Peyer's patch (tissue), 4 donors: ENCODE measurements around the gene SCFD2. TPM values are rescaled to one million over a fixed set of nuclear protein-coding genes. Genes with fewer than 3 reads are reported as not detected.

Experiments
- DNase-seq, 3 donors: peaks; one replicate each; pipeline ENCODE4 v3.0.0-alpha.2; 2017 to 2019
- H3K27ac ChIP-seq, 4 donors: fragments of 200-600 bp; sonication (generic); one replicate each; pipeline ENCODE4 v1.5.1; 2016 to 2019
- H3K27me3 ChIP-seq, 2 donors: fragments of 200-600 bp; sonication (generic); one replicate each; pipeline ENCODE4 v1.5.1; 2019
- H3K36me3 ChIP-seq, 3 donors: fragments of 200-600 bp; sonication (generic); one replicate each; pipeline ENCODE4 v1.5.1; 2016 to 2019
- H3K4me1 ChIP-seq, 4 donors: fragments of 200-600 bp; sonication (generic); one replicate each; pipeline ENCODE4 v1.5.1; 2016 to 2019
- H3K4me3 ChIP-seq, 4 donors: fragments of 200-600 bp; sonication (generic); 1 replicate in 3 of 4; 2 replicates in 1 of 4; pipeline ENCODE4 v1.5.1; 2016 to 2019; ENCODE audit warnings: mild to moderate bottlenecking in 1 of 4
- H3K9me3 ChIP-seq, 4 donors: fragments of 200-600 bp; sonication (generic); one replicate each; pipeline ENCODE4 v1.5.1; 2016 to 2019; ENCODE audit warnings: mild to moderate bottlenecking in 1 of 4
- CTCF ChIP-seq, 6 experiments: fragments of 450-650 bp in 4 of 6; fragments of 200-600 bp in 2 of 6; sonication (generic) in 1 of 6; IDR thresholded peaks; one replicate each; pipeline ENCODE4 v1.5.1; 2017 to 2019; ENCODE audit warnings: antibody characterized with exemption in 6 of 6, mild to moderate bottlenecking in 3 of 6, moderate library complexity in 1 of 6
- POLR2A ChIP-seq, 2 donors: fragments of 450-650 bp; IDR thresholded peaks; one replicate each; pipeline ENCODE4 v1.5.1; 2017; ENCODE audit warnings: antibody characterized with exemption in 2 of 2, mild to moderate bottlenecking in 2 of 2, moderate library complexity in 2 of 2
- total RNA-seq, 4 donors: library from RNA; depleted of rRNA; stranded (reverse); fragments of >200 nt; gene quantifications; one replicate each; pipeline ENCODE4 v1.1.0, GENCODE V29; 2016

The SCFD2 gene
- total RNA-seq, 4 donors from 2014 or later = 17.3 to 165 (median 30.1) TPM

DNA sequence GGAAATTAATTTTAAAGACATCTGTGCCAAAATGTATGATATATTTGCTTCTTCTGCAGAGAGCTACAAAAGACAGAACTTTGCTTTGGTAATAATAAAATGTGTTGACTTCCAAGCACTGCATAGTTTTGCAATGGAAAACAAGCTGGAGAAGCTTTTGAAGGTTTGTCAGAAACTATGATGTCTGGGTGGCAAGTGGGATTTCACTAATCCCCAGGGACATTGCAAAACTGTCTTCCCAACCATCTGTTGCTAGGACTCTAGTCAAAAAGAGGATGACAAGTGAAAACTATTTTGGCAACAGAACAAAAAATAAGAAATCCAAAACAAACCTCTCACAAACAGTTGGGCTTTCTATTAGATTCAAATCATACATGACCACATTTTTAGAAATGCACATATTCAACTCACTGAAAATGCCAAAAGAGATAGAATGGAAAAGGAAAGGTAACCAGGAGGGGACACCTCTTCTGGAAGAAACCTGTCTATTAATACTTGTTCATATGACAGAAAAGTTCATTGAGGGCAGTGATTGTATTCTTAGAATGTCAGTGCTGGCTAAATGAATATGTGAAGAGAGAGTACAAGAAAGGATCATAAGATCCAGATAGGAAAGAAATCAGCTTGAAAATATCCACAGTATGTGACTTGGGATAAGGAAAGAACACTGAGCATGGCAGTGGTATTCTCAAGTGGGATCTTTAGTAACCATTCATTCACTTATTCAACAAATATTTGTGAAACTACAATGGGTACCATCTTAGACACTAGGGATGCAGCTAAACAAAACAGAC is 275.7 kb downstream of the SCFD2 start:
- no peaks in the 10 kb centered on the region for H3K9me3 ChIP-seq
- no peak overlapping the region for H3K4me3 ChIP-seq
- no peak for TF ChIP-seq CTCF (IDR thresholded peaks at IDR 0.05)
- no peak for TF ChIP-seq POLR2A (IDR thresholded peaks at IDR 0.05)
- no peaks in the 10 kb centered on the region for H3K36me3 ChIP-seq
- DNase-seq = no peak
- no peaks in the 10 kb centered on the region for H3K4me1 ChIP-seq
- no peaks in the 10 kb centered on the region for H3K27me3 ChIP-seq
- no peak overlapping the region for H3K27ac ChIP-seq

DNA sequence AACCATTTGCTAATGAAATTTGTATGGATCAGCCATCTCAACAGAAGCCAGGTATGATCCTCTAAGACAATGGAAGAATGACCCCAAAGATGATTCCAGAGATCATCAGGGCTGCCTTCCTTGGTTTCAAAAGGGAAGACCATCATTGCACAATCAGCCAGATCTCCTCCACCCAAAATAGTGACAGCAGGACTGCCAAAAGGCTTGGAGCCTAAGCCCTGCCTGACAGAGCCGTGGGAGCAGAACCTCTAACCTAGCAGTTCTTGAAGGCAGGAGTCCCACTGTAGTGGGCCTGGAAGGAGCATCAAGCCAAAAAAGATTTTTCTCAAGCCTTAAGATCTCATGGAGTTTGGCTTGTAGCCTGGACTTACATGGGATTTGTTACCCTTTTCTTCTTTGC is 277.7 kb downstream of the SCFD2 start:
- no peak for TF ChIP-seq CTCF (IDR thresholded peaks at IDR 0.05)
- TF ChIP-seq POLR2A (IDR thresholded peaks at IDR 0.05) = no peak
- no peak overlapping the region for H3K27ac ChIP-seq
- no peak for DNase-seq
- H3K27me3 ChIP-seq = no peaks in the 10 kb centered on the region
- H3K9me3 ChIP-seq = peaks cover 0 to 17% (median 0%) of the 10 kb centered on the region in 4 donors
- no peaks in the 10 kb centered on the region for H3K4me1 ChIP-seq
- H3K36me3 ChIP-seq = no peaks in the 10 kb centered on the region
- no peak overlapping the region for H3K4me3 ChIP-seq

- DNase-seq = no peak
- Histone ChIP-seq H3K4me1 (no peaks in the 10 kb centered on the region), H3K36me3 (no peaks in the 10 kb centered on the region), H3K4me3 (no peak overlapping the region), H3K27me3 (no peaks in the 10 kb centered on the region), H3K27ac (no peak overlapping the region), H3K9me3 (no peaks in the 10 kb centered on the region)
- TF ChIP-seq CTCF (IDR thresholded peaks at IDR 0.05) = no peak
- no peak for TF ChIP-seq POLR2A (IDR thresholded peaks at IDR 0.05)
These were observed 289.4 kb downstream of the SCFD2 start for GRCh38 chr4:53076374-53076958.

DNA sequence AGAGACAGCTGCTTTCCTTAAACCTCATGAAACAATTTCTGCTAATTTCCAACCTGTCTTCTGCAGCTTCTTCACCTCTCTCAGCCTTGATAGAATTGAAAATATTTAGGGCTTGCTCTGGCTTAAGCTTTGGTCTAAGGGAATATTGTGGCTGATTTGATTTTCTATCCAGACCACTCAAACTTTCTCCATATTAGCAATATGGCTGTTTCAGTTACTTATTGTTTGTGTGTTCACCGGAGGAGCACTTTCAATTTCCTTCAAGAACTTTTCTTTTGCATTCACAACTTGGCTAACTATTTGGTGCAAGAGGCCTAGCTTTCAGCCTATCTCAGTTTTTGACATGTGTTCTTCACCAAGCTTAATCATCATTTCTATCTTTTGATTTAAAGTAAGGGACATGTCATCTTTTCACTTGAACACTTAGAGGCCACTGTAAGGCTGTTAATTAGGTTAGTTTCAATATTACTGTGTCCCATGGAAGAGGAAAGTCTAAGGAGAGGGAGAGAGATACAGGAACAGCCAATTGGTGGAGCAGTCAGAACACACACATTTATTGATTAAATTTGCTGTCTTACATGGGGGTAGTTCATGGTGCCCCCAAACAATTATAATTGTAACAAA is 290.6 kb downstream of the SCFD2 start:
- Histone ChIP-seq H3K4me1 (no peaks in the 10 kb centered on the region), H3K27me3 (no peaks in the 10 kb centered on the region), H3K9me3 (no peaks in the 10 kb centered on the region), H3K27ac (no peak overlapping the region), H3K4me3 (no peak overlapping the region), H3K36me3 (no peaks in the 10 kb centered on the region)
- TF ChIP-seq POLR2A (IDR thresholded peaks at IDR 0.05) (no peak), CTCF (IDR thresholded peaks at IDR 0.05) (no peak)
- no peak for DNase-seq

DNA sequence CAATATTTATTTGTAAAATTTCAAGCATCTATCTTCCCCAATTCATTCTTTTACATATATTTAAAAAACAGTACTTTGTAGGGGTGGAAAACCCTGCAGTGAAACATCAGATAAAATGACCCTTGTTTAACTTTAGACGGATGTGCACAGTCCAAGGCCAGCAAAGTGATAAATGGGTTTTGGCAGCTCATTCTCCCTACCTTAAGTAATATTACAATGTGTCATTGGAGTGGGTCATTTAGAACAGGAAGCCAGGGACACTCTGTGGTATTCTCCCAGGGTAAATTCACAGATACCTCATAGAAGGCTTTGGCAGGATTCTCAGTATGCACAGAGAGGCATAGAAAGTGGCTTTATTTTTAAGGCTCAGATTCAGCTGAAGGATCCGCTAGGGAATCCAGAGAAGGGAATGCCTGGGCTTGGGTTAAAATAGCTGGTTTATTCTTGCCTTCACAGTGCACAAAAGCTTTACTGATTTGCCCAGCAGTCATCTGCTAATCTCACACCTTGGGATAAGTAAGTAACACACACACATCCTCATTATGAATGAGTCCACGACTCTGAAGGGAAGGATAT is 297.0 kb downstream of the SCFD2 start:
- Histone ChIP-seq H3K9me3 (no peaks in the 10 kb centered on the region), H3K4me1 (peaks cover 0 to 7% (median 3%) of the 10 kb centered on the region in 4 donors), H3K36me3 (no peaks in the 10 kb centered on the region), H3K27me3 (no peaks in the 10 kb centered on the region), H3K4me3 (no peak overlapping the region), H3K27ac (no peak overlapping the region)
- no peak for TF ChIP-seq POLR2A (IDR thresholded peaks at IDR 0.05)
- no peak for TF ChIP-seq CTCF (IDR thresholded peaks at IDR 0.05)
- no peak for DNase-seq
